ENCODE data around the gene RERE. TPM values are rescaled to one million over a fixed set of nuclear protein-coding genes. Genes with fewer than 3 reads are reported as not detected.

The RERE gene
- total RNA-seq, 1 donor: 55.0 TPM

DNA sequence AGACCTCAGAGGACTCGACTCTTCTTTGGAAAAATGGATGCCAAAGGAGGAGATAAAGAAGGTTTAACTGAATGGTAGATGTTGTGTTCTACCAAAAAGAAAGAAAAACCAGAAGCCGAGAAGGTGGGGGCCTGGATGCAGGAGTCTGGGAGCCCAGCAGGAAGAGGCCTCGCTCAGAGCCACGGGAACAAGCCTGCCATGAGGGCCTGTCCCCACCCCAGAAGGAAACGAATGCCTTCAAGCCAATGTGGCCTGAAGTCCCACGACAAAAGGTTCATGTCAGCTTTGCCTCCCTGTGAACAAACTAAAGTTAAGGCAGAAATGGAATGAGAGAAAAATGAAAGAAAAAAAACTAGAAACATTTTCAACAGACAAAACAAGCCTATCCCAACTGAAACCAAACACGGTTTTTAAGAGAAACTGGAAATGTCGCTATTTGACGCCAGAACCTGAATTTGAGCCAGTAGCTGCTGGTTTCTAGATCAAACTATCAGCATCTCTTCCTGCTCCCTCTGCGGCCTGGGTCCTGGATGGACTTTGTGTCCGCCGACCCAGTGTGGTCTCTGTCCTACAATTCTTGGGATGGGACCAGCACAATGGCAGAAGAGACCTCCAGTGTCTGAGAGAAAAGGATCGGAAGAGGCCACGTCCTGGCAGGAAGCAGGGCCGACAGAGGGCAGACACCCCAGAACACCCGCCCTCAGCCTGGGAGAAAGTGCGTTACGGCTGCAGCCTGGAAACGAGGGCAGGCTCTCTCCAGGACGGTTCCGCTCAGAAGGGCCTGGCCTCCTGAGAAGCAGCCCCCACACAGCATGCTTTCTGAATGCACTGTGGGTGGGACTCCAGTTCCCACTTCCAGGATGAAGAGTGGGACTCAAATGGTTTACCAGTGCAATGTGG, 464.3 kb downstream of the RERE start:
- Histone ChIP-seq H3K4me2 (ENCODE audit: insufficient read depth, low read length) (no peak overlapping the region), H4K20me1 (ENCODE audit: insufficient read depth, low read length) (peaks cover 16% of the 10 kb centered on the region)
- DNase-seq (ENCODE audit: insufficient read length, low spot score, missing footprints): peak; percentile 83

DNA sequence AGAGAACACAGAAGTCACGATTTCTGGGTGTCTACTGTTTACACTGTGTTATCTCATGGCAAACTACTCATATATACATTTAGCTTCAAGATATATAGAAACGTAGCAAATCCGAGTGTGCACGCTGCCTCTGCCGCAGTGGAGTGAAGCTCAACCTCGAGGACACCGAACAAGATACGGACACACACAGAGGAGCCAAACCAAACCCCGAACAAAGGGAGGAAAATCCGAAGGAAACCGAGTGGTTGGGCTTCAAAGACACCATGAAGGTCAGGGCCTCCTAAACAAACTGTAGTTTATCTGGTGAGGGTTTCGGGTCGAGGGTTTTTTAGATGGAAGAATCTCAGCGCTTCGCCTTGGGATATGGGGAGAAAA, 465.0 kb downstream of the RERE start:
- peaks cover 16% of the 10 kb centered on the region for H4K20me1 ChIP-seq (ENCODE audit: insufficient read depth, low read length)
- H3K27ac ChIP-seq (ENCODE audit: low read depth, low read length): peak overlapping the region; percentile 41
- peaks cover 44% of the 10 kb centered on the region for H3K36me3 ChIP-seq (ENCODE audit: insufficient read depth, low read length)
- TF ChIP-seq, protein P1, sequence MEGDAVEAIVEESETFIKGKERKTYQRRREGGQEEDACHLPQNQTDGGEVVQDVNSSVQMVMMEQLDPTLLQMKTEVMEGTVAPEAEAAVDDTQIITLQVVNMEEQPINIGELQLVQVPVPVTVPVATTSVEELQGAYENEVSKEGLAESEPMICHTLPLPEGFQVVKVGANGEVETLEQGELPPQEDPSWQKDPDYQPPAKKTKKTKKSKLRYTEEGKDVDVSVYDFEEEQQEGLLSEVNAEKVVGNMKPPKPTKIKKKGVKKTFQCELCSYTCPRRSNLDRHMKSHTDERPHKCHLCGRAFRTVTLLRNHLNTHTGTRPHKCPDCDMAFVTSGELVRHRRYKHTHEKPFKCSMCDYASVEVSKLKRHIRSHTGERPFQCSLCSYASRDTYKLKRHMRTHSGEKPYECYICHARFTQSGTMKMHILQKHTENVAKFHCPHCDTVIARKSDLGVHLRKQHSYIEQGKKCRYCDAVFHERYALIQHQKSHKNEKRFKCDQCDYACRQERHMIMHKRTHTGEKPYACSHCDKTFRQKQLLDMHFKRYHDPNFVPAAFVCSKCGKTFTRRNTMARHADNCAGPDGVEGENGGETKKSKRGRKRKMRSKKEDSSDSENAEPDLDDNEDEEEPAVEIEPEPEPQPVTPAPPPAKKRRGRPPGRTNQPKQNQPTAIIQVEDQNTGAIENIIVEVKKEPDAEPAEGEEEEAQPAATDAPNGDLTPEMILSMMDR (IDR thresholded peaks at IDR 0.05; ENCODE audit: extremely low read depth, low read depth, low read length): no peak
- no peak overlapping the region for H3K4me2 ChIP-seq (ENCODE audit: insufficient read depth, low read length)
- no peaks in the 10 kb centered on the region for H3K4me1 ChIP-seq (ENCODE audit: insufficient read depth, low read length)
- H3K4me3 ChIP-seq (ENCODE audit: insufficient read depth, low read length): no peak overlapping the region
- no peak overlapping the region for H2AFZ ChIP-seq (ENCODE audit: low read length)
- no peaks in the 10 kb centered on the region for H3K9me3 ChIP-seq (ENCODE audit: low read depth, low read length)
- H3K27me3 ChIP-seq (ENCODE audit: insufficient read depth, low read length): no peaks in the 10 kb centered on the region
- DNase-seq (ENCODE audit: insufficient read length, low spot score, missing footprints): peak; percentile 81
- H3K79me2 ChIP-seq (ENCODE audit: insufficient read depth, low read length): peaks cover 2% of the 10 kb centered on the region

More for the DNA sequence above, 464.3 kb downstream of the RERE start:
- Histone ChIP-seq H2AFZ (ENCODE audit: low read length) (no peak overlapping the region), H3K27ac (ENCODE audit: low read depth, low read length) (peak overlapping the region; percentile 41), H3K27me3 (ENCODE audit: insufficient read depth, low read length) (no peaks in the 10 kb centered on the region), H3K4me3 (ENCODE audit: insufficient read depth, low read length) (no peak overlapping the region), H3K4me1 (ENCODE audit: insufficient read depth, low read length) (no peaks in the 10 kb centered on the region), H3K36me3 (ENCODE audit: insufficient read depth, low read length) (peaks cover 51% of the 10 kb centered on the region), H3K9me3 (ENCODE audit: low read depth, low read length) (no peaks in the 10 kb centered on the region), H3K79me2 (ENCODE audit: insufficient read depth, low read length) (peaks cover 6% of the 10 kb centered on the region)
- TF ChIP-seq, protein P1 (IDR thresholded peaks at IDR 0.05; ENCODE audit: extremely low read depth, low read depth, low read length): no peak

DNA sequence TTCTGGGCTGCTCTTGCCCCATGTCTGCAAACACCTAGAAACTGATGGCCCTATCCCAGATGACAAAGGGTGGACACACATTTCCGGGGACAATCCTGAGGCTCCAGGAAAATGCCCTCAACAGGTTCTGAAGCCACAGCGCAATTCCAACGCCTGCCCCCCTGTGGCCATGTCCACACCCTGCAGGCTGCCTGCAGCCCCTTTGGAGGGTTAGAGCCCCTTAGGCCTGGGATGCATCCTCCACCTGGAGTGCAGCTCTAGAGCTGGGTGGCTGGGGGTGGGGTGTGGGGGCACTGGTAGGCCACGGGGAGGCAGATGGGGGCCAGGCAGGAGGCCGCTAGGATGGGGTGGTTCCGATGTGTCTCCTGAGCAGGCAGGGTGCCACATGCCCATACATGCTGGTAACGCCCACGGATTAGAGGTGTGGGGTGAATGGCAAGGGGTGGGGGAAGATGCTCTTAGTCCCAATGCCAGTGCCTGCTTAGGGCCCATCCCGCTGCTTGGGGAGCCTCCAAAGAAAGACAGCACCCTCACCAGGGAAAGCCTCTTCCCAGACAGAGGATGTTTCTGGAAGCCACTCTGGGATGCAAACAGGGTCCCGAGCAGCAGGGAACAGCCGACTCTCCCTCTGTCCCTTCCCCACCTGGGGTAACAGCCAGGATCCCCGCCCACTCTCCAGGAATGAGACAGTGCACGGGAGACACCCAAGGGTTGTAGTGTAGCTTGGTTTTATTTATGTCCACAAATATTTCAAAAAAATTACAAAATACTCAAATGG, 465.6 kb downstream of the RERE start:
- H3K36me3 ChIP-seq (ENCODE audit: insufficient read depth, low read length): peaks cover 42% of the 10 kb centered on the region
- H3K9me3 ChIP-seq (ENCODE audit: low read depth, low read length): no peaks in the 10 kb centered on the region
- no peak overlapping the region for H3K27ac ChIP-seq (ENCODE audit: low read depth, low read length)
- TF ChIP-seq, protein P1 (IDR thresholded peaks at IDR 0.05; ENCODE audit: extremely low read depth, low read depth, low read length): peak; percentile 55
- H3K4me2 ChIP-seq (ENCODE audit: insufficient read depth, low read length): no peak overlapping the region
- no peak overlapping the region for H2AFZ ChIP-seq (ENCODE audit: low read length)
- no peak overlapping the region for H3K4me3 ChIP-seq (ENCODE audit: insufficient read depth, low read length)
- peak; percentile 84 for DNase-seq (ENCODE audit: insufficient read length, low spot score, missing footprints)
- H3K27me3 ChIP-seq (ENCODE audit: insufficient read depth, low read length): no peaks in the 10 kb centered on the region
- no peaks in the 10 kb centered on the region for H3K4me1 ChIP-seq (ENCODE audit: insufficient read depth, low read length)
- H4K20me1 ChIP-seq (ENCODE audit: insufficient read depth, low read length): peaks cover 16% of the 10 kb centered on the region
- H3K79me2 ChIP-seq (ENCODE audit: insufficient read depth, low read length): no peaks in the 10 kb centered on the region

All from osteoblast (primary cell).